HEK293 (cell line): ENCODE measurements around the gene KIF20A.

Experiments
- GLIS1 ChIP-seq: fragments of 450-650 bp; formaldehyde crosslinking; IDR thresholded peaks from 2 replicates; pipeline ENCODE4 v1.5.1; 2016; ENCODE audit warnings: missing biosample characterization, missing genetic modification characterization
- KLF10 ChIP-seq: fragments of 450-650 bp; IDR thresholded peaks from 2 replicates; pipeline ENCODE4 v1.5.1; 2018; ENCODE audit warnings: missing biosample characterization, mild to moderate bottlenecking, missing genetic modification characterization
- OSR2 ChIP-seq: fragments of 450-650 bp; formaldehyde crosslinking; IDR thresholded peaks from 2 replicates; pipeline ENCODE4 v1.5.1; 2016; ENCODE audit warnings: missing biosample characterization, missing genetic modification characterization
- TRIM28 ChIP-seq: IDR thresholded peaks from 2 replicates; pipeline ENCODE4 v1.6.1; 2011; ENCODE audit warnings: low read length, control low read depth, borderline replicate concordance
- WT1 ChIP-seq: fragments of 450-650 bp; formaldehyde crosslinking; IDR thresholded peaks from 2 replicates; pipeline ENCODE4 v1.5.1; 2016; ENCODE audit warnings: missing biosample characterization, missing genetic modification characterization
- ZFP37 ChIP-seq: fragments of 450-650 bp; formaldehyde crosslinking; IDR thresholded peaks from 2 replicates; pipeline ENCODE4 v1.5.1; 2016; ENCODE audit warnings: missing biosample characterization, missing genetic modification characterization
- ZNF114 ChIP-seq: fragments of 450-650 bp; formaldehyde crosslinking; IDR thresholded peaks from 2 replicates; pipeline ENCODE4 v1.5.0; 2017; ENCODE audit warnings: missing biosample characterization, missing genetic modification characterization
- ZNF121 ChIP-seq: fragments of 450-650 bp; formaldehyde crosslinking; IDR thresholded peaks from 2 replicates; pipeline ENCODE4 v1.5.1; 2016; ENCODE audit warnings: missing biosample characterization, missing genetic modification characterization
- ZNF133 ChIP-seq: fragments of 450-650 bp; formaldehyde crosslinking; IDR thresholded peaks from 2 replicates; pipeline ENCODE4 v1.5.1; 2016; ENCODE audit warnings: missing biosample characterization, missing genetic modification characterization
- ZNF350 ChIP-seq: fragments of 450-650 bp; formaldehyde crosslinking; IDR thresholded peaks from 2 replicates; pipeline ENCODE4 v1.5.0; 2017; ENCODE audit warnings: missing biosample characterization, mild to moderate bottlenecking, missing genetic modification characterization
- ZNF501 ChIP-seq: fragments of 450-650 bp; formaldehyde crosslinking; IDR thresholded peaks from 2 replicates; pipeline ENCODE4 v1.5.1; 2016; ENCODE audit warnings: missing biosample characterization, missing genetic modification characterization
- ZNF514 ChIP-seq: fragments of 450-650 bp; formaldehyde crosslinking; IDR thresholded peaks from 2 replicates; pipeline ENCODE4 v1.5.1; 2016; ENCODE audit warnings: missing biosample characterization, missing genetic modification characterization
- ZNF521 ChIP-seq: fragments of 450-650 bp; formaldehyde crosslinking; IDR thresholded peaks from 2 replicates; pipeline ENCODE4 v1.5.1; 2017; ENCODE audit warnings: missing biosample characterization, mild to moderate bottlenecking, missing genetic modification characterization
- ZNF560 ChIP-seq: fragments of 450-650 bp; formaldehyde crosslinking; IDR thresholded peaks from 2 replicates; pipeline ENCODE4 v1.5.1; 2017; ENCODE audit warnings: missing biosample characterization, missing genetic modification characterization, borderline replicate concordance
- ZNF626 ChIP-seq: fragments of 450-650 bp; sonication (Bioruptor Pico); formaldehyde crosslinking; IDR thresholded peaks from 2 replicates; pipeline ENCODE4 v1.5.1; 2018; ENCODE audit warnings: missing biosample characterization, missing genetic modification characterization, inconsistent platforms
- ZNF629 ChIP-seq: fragments of 450-650 bp; formaldehyde crosslinking; IDR thresholded peaks from 2 replicates; pipeline ENCODE4 v1.5.1; 2017; ENCODE audit warnings: missing biosample characterization, missing genetic modification characterization
- ZNF664 ChIP-seq: fragments of 450-650 bp; formaldehyde crosslinking; IDR thresholded peaks from 2 replicates; pipeline ENCODE4 v1.5.1; 2016; ENCODE audit warnings: missing biosample characterization, missing genetic modification characterization
- ZNF701 ChIP-seq: fragments of 450-650 bp; formaldehyde crosslinking; IDR thresholded peaks from 2 replicates; pipeline ENCODE4 v1.5.1; 2016; ENCODE audit warnings: missing biosample characterization, missing genetic modification characterization
- ZNF76 ChIP-seq: fragments of 450-650 bp; formaldehyde crosslinking; IDR thresholded peaks from 2 replicates; pipeline ENCODE4; 2016; ENCODE audit warnings: low read depth, missing biosample characterization, missing genetic modification characterization, borderline replicate concordance
- ZNF792 ChIP-seq: fragments of 450-650 bp; formaldehyde crosslinking; IDR thresholded peaks from 2 replicates; pipeline ENCODE4 v1.5.1; 2016; ENCODE audit warnings: missing biosample characterization, missing genetic modification characterization
- ZXDB ChIP-seq: fragments of 450-650 bp; formaldehyde crosslinking; IDR thresholded peaks from 2 replicates; pipeline ENCODE4 v1.5.1; 2016; ENCODE audit warnings: missing biosample characterization, missing genetic modification characterization
- TF ChIP-seq, protein P1 (sequence below): fragments of 450-650 bp; formaldehyde crosslinking; conservative IDR thresholded peaks from 2 replicates; pipeline ENCODE4 v1.5.1; 2016; ENCODE audit warnings: low read depth, missing biosample characterization, missing genetic modification characterization
- TF ChIP-seq, protein P2 (sequence below): fragments of 450-650 bp; formaldehyde crosslinking; IDR thresholded peaks from 2 replicates; pipeline ENCODE4 v1.5.1; 2016; ENCODE audit warnings: missing biosample characterization, missing genetic modification characterization
- TF ChIP-seq, protein P3 (sequence below): fragments of 450-650 bp; formaldehyde crosslinking; IDR thresholded peaks from 2 replicates; pipeline ENCODE4 v1.5.1; 2016; ENCODE audit warnings: missing biosample characterization, missing genetic modification characterization
- TF ChIP-seq, protein P4 (sequence below): sonication (generic); formaldehyde crosslinking; IDR thresholded peaks from 2 replicates; pipeline ENCODE4 v1.8.1; 2022; ENCODE audit warnings: mild to moderate bottlenecking, moderate library complexity, missing genetic modification reagents
- TF ChIP-seq, protein P5 (sequence below): fragments of 450-650 bp; formaldehyde crosslinking; IDR thresholded peaks from 2 replicates; pipeline ENCODE4 v1.5.1; 2016; ENCODE audit warnings: missing biosample characterization, missing genetic modification characterization
- TF ChIP-seq, protein P6 (sequence below): fragments of 450-650 bp; formaldehyde crosslinking; IDR thresholded peaks from 2 replicates; pipeline ENCODE4 v1.5.1; 2016; ENCODE audit warnings: missing biosample characterization, missing genetic modification characterization, low read depth

The KIF20A gene

DNA sequence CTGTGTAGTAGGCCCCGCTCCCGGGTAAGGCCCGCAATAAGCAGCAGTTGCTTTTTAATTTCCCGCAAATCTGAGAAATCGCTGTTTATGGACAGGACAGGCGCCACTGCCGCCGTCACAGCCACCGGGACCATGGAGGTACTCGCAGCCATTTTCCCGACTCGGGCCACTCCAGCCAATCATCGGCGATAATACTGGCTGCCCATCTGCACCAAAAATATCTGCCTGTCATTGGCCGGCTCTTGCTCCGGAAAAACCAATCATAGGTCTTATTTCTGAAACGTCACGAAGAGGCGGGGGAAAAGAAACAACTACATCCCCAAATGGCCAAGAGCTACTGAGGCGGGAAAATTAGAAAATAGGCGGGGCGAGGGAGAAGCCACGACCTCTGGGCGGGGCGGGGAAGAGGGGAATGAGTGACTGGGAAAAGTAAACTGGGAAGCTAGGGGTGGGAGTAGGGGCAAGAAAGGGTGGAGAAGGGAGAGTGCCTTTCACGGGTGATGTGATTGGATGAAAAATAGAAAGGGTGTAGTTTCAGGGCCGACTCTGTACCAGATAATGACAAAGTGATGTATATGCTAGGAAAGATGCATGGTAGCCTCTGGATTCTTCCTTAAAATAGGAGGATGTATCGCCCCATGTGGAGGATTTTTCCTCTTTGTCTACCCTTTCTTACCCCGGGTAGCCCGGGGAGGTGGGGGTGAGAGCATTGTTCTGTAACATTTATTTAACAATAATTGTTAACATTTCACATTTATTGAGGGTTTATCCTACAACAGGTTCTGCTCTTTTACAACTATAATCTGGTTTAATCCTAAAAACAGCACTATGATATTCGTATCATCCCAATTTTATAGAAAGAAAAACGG is 34.5 kb downstream of the KIF20A start, which contains the start of gene CDC23 (continued):
- TF ChIP-seq OSR2 (tag by site-specific recombination) (0 out of 2 replicates have a peak, but pooled peaks have one; percentile 51), WT1 (tag by site-specific recombination) (peak; percentile 83), ZNF626 (tag by site-specific recombination) (no peak), ZNF664 (tag by site-specific recombination) (peak; percentile 64; the same call in 1 of the 2 replicates), KLF10 (peak; percentile 34; the same call in 1 of the 2 replicates), ZNF121 (tag by site-specific recombination) (no peak), ZNF701 (tag by site-specific recombination) (no peak), ZNF514 (tag by site-specific recombination) (no peak), TRIM28 (no peak; the same call in 1 of the 2 replicates), ZNF629 (no peak; the same call in none of the 2 replicates), ZNF133 (tag by site-specific recombination) (no peak), GLIS1 (tag by site-specific recombination) (no peak), ZNF792 (tag by site-specific recombination) (no peak), ZNF501 (no peak), ZFP37 (tag by site-specific recombination) (no peak), ZNF350 (no peak), ZNF560 (tag by site-specific recombination) (no peak), ZXDB (tag by site-specific recombination) (peak; percentile 68; the same call in 1 of the 2 replicates), ZNF76 (tag by site-specific recombination) (no peak; the same call in 1 of the 2 replicates), ZNF521 (tag by site-specific recombination) (no peak), ZNF114 (no peak)
- TF ChIP-seq, protein P1, sequence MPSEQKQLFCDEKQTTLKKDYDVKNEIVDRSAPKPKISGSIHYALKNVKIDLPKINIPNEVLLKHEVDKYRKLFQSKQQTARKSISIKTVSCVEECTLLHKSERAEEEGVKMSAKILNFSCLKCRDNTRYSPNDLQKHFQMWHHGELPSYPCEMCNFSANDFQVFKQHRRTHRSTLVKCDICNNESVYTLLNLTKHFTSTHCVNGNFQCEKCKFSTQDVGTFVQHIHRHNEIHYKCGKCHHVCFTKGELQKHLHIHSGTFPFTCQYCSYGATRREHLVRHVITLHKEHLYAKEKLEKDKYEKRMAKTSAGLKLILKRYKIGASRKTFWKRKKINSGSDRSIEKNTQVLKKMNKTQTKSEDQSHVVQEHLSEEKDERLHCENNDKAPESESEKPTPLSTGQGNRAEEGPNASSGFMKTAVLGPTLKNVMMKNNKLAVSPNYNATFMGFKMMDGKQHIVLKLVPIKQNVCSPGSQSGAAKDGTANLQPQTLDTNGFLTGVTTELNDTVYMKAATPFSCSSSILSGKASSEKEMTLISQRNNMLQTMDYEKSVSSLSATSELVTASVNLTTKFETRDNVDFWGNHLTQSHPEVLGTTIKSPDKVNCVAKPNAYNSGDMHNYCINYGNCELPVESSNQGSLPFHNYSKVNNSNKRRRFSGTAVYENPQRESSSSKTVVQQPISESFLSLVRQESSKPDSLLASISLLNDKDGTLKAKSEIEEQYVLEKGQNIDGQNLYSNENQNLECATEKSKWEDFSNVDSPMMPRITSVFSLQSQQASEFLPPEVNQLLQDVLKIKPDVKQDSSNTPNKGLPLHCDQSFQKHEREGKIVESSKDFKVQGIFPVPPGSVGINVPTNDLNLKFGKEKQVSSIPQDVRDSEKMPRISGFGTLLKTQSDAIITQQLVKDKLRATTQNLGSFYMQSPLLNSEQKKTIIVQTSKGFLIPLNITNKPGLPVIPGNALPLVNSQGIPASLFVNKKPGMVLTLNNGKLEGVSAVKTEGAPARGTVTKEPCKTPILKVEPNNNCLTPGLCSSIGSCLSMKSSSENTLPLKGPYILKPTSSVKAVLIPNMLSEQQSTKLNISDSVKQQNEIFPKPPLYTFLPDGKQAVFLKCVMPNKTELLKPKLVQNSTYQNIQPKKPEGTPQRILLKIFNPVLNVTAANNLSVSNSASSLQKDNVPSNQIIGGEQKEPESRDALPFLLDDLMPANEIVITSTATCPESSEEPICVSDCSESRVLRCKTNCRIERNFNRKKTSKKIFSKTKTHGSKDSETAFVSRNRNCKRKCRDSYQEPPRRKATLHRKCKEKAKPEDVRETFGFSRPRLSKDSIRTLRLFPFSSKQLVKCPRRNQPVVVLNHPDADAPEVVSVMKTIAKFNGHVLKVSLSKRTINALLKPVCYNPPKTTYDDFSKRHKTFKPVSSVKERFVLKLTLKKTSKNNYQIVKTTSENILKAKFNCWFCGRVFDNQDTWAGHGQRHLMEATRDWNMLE: no peak
- TF ChIP-seq, protein P2, sequence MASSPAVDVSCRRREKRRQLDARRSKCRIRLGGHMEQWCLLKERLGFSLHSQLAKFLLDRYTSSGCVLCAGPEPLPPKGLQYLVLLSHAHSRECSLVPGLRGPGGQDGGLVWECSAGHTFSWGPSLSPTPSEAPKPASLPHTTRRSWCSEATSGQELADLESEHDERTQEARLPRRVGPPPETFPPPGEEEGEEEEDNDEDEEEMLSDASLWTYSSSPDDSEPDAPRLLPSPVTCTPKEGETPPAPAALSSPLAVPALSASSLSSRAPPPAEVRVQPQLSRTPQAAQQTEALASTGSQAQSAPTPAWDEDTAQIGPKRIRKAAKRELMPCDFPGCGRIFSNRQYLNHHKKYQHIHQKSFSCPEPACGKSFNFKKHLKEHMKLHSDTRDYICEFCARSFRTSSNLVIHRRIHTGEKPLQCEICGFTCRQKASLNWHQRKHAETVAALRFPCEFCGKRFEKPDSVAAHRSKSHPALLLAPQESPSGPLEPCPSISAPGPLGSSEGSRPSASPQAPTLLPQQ: peak; percentile 25; the same call in 1 of the 2 replicates
- TF ChIP-seq, protein P3, sequence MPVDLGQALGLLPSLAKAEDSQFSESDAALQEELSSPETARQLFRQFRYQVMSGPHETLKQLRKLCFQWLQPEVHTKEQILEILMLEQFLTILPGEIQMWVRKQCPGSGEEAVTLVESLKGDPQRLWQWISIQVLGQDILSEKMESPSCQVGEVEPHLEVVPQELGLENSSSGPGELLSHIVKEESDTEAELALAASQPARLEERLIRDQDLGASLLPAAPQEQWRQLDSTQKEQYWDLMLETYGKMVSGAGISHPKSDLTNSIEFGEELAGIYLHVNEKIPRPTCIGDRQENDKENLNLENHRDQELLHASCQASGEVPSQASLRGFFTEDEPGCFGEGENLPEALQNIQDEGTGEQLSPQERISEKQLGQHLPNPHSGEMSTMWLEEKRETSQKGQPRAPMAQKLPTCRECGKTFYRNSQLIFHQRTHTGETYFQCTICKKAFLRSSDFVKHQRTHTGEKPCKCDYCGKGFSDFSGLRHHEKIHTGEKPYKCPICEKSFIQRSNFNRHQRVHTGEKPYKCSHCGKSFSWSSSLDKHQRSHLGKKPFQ (tag by site-specific recombination): no peak; the same call in 1 of the 2 replicates
- TF ChIP-seq, protein P4, sequence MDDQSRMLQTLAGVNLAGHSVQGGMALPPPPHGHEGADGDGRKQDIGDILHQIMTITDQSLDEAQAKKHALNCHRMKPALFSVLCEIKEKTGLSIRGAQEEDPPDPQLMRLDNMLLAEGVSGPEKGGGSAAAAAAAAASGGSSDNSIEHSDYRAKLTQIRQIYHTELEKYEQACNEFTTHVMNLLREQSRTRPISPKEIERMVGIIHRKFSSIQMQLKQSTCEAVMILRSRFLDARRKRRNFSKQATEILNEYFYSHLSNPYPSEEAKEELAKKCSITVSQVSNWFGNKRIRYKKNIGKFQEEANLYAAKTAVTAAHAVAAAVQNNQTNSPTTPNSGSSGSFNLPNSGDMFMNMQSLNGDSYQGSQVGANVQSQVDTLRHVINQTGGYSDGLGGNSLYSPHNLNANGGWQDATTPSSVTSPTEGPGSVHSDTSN (CRISPR knock-in tag): no peak
- TF ChIP-seq, protein P5, sequence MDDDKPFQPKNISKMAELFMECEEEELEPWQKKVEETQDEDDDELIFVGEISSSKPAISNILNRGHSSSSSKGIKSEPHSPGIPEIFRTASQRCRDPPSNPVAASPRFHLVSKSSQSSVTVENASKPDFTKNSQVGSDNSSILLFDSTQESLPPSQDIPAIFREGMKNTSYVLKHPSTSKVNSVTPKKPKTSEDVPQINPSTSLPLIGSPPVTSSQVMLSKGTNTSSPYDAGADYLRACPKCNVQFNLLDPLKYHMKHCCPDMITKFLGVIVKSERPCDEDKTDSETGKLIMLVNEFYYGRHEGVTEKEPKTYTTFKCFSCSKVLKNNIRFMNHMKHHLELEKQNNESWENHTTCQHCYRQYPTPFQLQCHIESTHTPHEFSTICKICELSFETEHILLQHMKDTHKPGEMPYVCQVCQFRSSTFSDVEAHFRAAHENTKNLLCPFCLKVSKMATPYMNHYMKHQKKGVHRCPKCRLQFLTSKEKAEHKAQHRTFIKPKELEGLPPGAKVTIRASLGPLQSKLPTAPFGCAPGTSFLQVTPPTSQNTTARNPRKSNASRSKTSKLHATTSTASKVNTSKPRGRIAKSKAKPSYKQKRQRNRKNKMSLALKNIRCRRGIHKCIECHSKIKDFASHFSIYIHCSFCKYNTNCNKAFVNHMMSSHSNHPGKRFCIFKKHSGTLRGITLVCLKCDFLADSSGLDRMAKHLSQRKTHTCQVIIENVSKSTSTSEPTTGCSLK (tag by site-specific recombination): no peak
- TF ChIP-seq, protein P6, sequence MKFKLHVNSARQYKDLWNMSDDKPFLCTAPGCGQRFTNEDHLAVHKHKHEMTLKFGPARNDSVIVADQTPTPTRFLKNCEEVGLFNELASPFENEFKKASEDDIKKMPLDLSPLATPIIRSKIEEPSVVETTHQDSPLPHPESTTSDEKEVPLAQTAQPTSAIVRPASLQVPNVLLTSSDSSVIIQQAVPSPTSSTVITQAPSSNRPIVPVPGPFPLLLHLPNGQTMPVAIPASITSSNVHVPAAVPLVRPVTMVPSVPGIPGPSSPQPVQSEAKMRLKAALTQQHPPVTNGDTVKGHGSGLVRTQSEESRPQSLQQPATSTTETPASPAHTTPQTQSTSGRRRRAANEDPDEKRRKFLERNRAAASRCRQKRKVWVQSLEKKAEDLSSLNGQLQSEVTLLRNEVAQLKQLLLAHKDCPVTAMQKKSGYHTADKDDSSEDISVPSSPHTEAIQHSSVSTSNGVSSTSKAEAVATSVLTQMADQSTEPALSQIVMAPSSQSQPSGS (tag by site-specific recombination): no peak
